ENCODE measurements around the gene EDA. TPM values are rescaled to one million over a fixed set of nuclear protein-coding genes. Genes with fewer than 3 reads are reported as not detected.

The EDA gene
- total and polyA plus RNA-seq, 5 donors = 10.0 to 26.1 (median 20.5) TPM

- Histone ChIP-seq H3K27ac (ENCODE audit: low read length) (peak overlapping the region; percentile 59), H3K4me1 (ENCODE audit: control insufficient read depth, insufficient read depth, low read length) (peaks cover 3% of the 10 kb centered on the region), H3K9me3 (ENCODE audit: control insufficient read depth, low read length) (no peaks in the 10 kb centered on the region), H3K4me3 (ENCODE audit: low read length) (peak overlapping the region; percentile 82), H3K27me3 (ENCODE audit: control insufficient read depth, insufficient read depth) (no peaks in the 10 kb centered on the region)
- DNase-seq (peak; percentile 29 to 74 (median 70)), ATAC-seq (peak; percentile 6 to 14)
- WGBS = 1% methylated on average over 51 of the region's 53 CpGs
- intact Hi-C loops (cut with DNase I) = loop anchor here in 2 of 4 donors (5.0 to 10.0 kb wide), 3 partner anchors 79 to 408 kb away; no protein-coding TSS in a partner anchor
These were observed 717 bp downstream of the EDA start for GRCh38 chrX:69616457-69617203.

DNA sequence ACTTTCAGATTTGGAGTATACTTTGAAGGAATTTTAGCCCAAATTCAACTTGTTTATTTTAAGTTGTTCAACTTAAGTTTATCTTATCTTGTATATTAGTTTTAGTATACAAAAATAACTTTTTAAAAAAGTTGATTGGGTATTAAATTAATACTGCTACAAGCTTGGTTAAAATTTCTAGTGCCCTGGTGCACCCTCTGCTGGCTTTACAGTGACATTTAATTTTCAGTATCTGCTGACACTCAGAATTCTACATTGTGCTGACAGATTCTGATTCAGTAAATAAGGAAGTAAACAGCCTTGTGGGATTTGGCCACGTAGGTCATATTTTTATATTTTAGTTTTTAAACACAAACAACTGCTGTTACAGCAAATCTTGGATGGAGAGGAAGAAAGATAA, 2.9 kb downstream of the EDA start:
- peaks cover 3% of the 10 kb centered on the region for H3K4me1 ChIP-seq (ENCODE audit: control insufficient read depth, insufficient read depth, low read length)
- intact Hi-C loops (cut with DNase I) = loop anchor here in 2 of 4 donors (5.0 to 10.0 kb wide), 3 partner anchors 82 to 406 kb away; no protein-coding TSS in a partner anchor
- H3K4me3 ChIP-seq (ENCODE audit: low read length) = no peak overlapping the region
- H3K27ac ChIP-seq (ENCODE audit: low read length) = no peak overlapping the region
- H3K27me3 ChIP-seq (ENCODE audit: control insufficient read depth, insufficient read depth) = no peaks in the 10 kb centered on the region
- no peaks in the 10 kb centered on the region for H3K9me3 ChIP-seq (ENCODE audit: control insufficient read depth, low read length)
- no peak for DNase-seq
- no peak for ATAC-seq
- WGBS = 0% methylated on average over 1 of the region's 1 CpG

GRCh38 chrX:69626129-69626528, 10.2 kb downstream of the EDA start:
- no peak for ATAC-seq
- 90% methylated on average over 1 of the region's 1 CpG for WGBS
- no peak overlapping the region for H3K4me3 ChIP-seq (ENCODE audit: low read length)
- no peak overlapping the region for H3K27ac ChIP-seq (ENCODE audit: low read length)
- DNase-seq = no peak
- no peaks in the 10 kb centered on the region for H3K27me3 ChIP-seq (ENCODE audit: control insufficient read depth, insufficient read depth)
- intact Hi-C loops (cut with DNase I) = no loop called here
- H3K9me3 ChIP-seq (ENCODE audit: control insufficient read depth, low read length) = no peaks in the 10 kb centered on the region
- no peaks in the 10 kb centered on the region for H3K4me1 ChIP-seq (ENCODE audit: control insufficient read depth, insufficient read depth, low read length)

DNA sequence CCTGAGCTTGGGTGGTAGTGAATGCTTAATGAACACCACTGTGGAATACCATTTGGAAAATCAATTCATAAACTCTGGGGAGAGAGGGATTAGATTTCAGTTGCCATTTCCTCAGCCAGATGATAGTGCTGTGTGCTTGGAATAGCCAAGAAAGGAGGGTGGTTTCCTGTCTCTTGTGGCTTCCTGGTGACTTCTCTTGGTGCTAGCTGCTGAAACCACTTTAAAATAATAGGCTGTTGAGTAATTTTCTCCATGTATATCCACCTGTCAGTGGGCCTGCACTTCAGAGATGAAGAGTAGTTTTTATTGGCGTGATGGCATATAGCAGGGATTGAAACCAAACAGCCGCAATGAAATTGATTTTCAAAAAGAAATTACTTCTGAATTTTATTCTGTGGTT, 11.8 kb downstream of the EDA start:
- H3K27me3 ChIP-seq (ENCODE audit: control insufficient read depth, insufficient read depth) = no peaks in the 10 kb centered on the region
- WGBS = 94% methylated on average over 2 of the region's 2 CpGs
- no peaks in the 10 kb centered on the region for H3K9me3 ChIP-seq (ENCODE audit: control insufficient read depth, low read length)
- no peak overlapping the region for H3K4me3 ChIP-seq (ENCODE audit: low read length)
- no peak for ATAC-seq
- no peak overlapping the region for H3K27ac ChIP-seq (ENCODE audit: low read length)
- intact Hi-C loops (cut with DNase I) = no loop called here
- DNase-seq = no peak
- no peaks in the 10 kb centered on the region for H3K4me1 ChIP-seq (ENCODE audit: control insufficient read depth, insufficient read depth, low read length)

DNA sequence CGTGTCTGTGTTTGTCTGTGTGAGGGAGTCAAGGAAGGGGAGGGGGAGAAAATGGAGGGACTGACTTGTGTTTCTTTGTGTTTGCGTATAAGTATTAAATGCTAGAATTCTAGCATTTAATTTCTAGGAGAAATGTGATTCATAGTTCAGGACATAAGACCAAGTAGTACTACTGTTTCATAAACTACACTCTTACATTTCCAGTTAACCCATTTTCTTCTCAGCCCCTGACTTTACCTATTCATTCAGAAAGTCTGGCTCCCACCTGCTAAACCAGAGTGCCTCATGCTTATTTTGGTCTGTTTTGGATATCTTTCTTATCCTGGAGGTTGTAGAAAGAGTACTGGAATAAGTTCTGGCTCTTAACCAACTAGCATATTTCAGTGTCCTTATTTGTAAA, 14.2 kb downstream of the EDA start:
- no peak for DNase-seq
- 90% methylated on average over 2 of the region's 2 CpGs for WGBS
- intact Hi-C loops (cut with DNase I) = no loop called here
- ATAC-seq = no peak
- Histone ChIP-seq H3K27ac (ENCODE audit: low read length) (no peak overlapping the region), H3K4me3 (ENCODE audit: low read length) (no peak overlapping the region), H3K4me1 (ENCODE audit: control insufficient read depth, insufficient read depth, low read length) (no peaks in the 10 kb centered on the region), H3K27me3 (ENCODE audit: control insufficient read depth, insufficient read depth) (no peaks in the 10 kb centered on the region), H3K9me3 (ENCODE audit: control insufficient read depth, low read length) (no peaks in the 10 kb centered on the region)

DNA sequence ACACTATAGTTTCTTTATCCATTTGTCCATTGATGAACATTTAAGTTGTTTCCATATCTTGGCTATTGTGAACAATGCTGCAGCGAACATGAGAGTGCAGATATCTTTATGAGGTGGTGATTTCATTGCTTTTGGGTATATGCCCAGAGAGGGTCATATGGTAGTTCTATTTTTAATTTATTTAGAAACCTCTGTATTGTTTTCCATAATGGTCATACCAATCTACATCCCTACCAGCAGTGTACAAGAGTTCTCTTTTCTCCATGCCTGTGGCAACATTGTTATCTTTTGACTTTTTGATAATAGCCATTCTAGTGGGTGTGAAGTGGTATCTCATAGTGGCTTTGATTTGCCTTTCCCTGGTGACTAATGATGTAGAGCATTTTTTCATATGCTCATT, 48.8 kb downstream of the EDA start:
- H3K4me3 ChIP-seq (ENCODE audit: low read length) = no peak overlapping the region
- 32% methylated on average over 1 of the region's 1 CpG for WGBS
- H3K27ac ChIP-seq (ENCODE audit: low read length) = no peak overlapping the region
- no peaks in the 10 kb centered on the region for H3K9me3 ChIP-seq (ENCODE audit: control insufficient read depth, low read length)
- ATAC-seq = peak in 1 of 2 donors; percentile 51
- no peaks in the 10 kb centered on the region for H3K4me1 ChIP-seq (ENCODE audit: control insufficient read depth, insufficient read depth, low read length)
- intact Hi-C loops (cut with DNase I) = no loop called here
- no peaks in the 10 kb centered on the region for H3K27me3 ChIP-seq (ENCODE audit: control insufficient read depth, insufficient read depth)
- DNase-seq = no peak

DNA sequence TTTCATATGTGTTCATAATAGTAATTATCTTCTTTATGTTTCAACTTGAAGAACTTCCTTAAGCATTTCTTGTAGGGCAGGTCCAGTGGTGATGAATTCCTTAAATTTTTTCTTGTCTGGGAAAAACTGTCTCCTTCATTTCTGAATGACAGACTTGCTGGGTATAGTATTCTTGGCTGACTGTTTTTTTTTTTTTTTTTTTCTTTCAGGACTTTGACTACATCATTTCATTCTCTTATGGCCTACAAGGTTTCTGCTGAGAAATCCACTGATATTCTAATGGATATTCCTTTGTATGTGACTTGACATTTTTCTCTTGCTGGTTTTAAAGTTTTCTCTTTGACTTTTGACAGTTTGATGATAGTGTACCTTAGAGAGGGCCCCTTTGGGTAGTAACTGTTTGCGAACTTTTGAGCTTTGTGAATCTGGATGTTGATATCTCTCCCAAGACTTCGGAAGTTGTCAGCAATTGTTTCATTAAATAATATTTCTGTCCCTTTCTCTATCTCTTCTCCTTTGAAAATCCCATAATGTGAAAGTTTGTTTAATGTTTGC, 54.2 kb downstream of the EDA start:
- WGBS = 0% methylated on average over 2 of the region's 2 CpGs
- no peak overlapping the region for H3K27ac ChIP-seq (ENCODE audit: low read length)
- H3K4me1 ChIP-seq (ENCODE audit: control insufficient read depth, insufficient read depth, low read length) = no peaks in the 10 kb centered on the region
- no peak for DNase-seq
- no peaks in the 10 kb centered on the region for H3K9me3 ChIP-seq (ENCODE audit: control insufficient read depth, low read length)
- intact Hi-C loops (cut with DNase I) = no loop called here
- ATAC-seq = no peak
- no peak overlapping the region for H3K4me3 ChIP-seq (ENCODE audit: low read length)
- no peaks in the 10 kb centered on the region for H3K27me3 ChIP-seq (ENCODE audit: control insufficient read depth, insufficient read depth)

- ATAC-seq (no peak), DNase-seq (no peak)
- H3K4me3 ChIP-seq (ENCODE audit: low read length) = no peak overlapping the region
- no peaks in the 10 kb centered on the region for H3K9me3 ChIP-seq (ENCODE audit: control insufficient read depth, low read length)
- H3K27ac ChIP-seq (ENCODE audit: low read length) = no peak overlapping the region
- H3K27me3 ChIP-seq (ENCODE audit: control insufficient read depth, insufficient read depth) = no peaks in the 10 kb centered on the region
- intact Hi-C loops (cut with DNase I) = no loop called here
- no peaks in the 10 kb centered on the region for H3K4me1 ChIP-seq (ENCODE audit: control insufficient read depth, insufficient read depth, low read length)
These were observed 59.0 kb downstream of the EDA start for GRCh38 chrX:69674891-69675290.

GRCh38 chrX:69705818-69706217, 89.9 kb downstream of the EDA start:
- 67% methylated on average over 2 of the region's 2 CpGs for WGBS
- intact Hi-C loops (cut with DNase I) = no loop called here
- Histone ChIP-seq H3K27ac (ENCODE audit: low read length) (no peak overlapping the region), H3K4me1 (ENCODE audit: control insufficient read depth, insufficient read depth, low read length) (no peaks in the 10 kb centered on the region), H3K9me3 (ENCODE audit: control insufficient read depth, low read length) (no peaks in the 10 kb centered on the region), H3K4me3 (ENCODE audit: low read length) (no peak overlapping the region), H3K27me3 (ENCODE audit: control insufficient read depth, insufficient read depth) (no peaks in the 10 kb centered on the region)
- DNase-seq = no peak
- no peak for ATAC-seq

DNA sequence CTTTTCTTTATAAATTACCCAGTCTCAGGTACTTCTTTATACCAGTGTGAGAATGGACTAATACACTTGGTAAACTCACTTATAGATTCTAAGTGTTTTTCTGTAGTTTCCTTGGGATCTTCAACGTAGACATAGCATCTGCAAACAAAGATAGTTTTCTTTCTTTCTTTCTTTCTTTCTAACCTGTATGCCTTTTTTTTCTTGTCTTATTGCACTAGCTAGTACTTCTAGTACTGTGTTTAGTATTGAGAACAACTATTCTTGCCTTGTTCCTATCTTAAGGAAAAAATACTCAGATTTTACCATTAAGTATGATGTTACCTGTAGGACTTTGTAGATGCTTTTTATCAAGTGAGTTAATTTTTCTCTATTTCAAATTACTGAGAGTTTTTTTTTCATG, 102.2 kb downstream of the EDA start:
- H3K9me3 ChIP-seq (ENCODE audit: control insufficient read depth, low read length) = no peaks in the 10 kb centered on the region

DNA sequence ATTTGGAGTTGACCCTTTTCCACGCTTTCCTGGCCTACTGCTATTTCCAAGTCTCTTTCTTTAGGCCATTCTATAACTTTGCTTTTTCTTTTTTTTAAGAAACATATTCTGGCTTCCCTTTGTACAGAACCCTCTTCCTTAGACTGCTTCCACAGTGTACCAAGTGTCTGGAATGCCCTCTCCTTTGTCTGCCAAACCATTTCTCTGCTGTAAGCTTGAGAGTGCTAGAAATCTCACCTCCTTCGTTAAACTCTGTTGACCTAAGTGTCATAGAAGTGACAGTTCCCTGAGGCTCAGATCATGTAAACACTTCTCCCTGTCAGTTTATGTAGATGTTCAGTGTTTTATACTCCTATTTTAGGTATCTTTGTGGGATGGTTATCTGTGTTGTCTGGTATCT, 108.4 kb downstream of the EDA start:
- no peaks in the 10 kb centered on the region for H3K4me1 ChIP-seq (ENCODE audit: control insufficient read depth, insufficient read depth, low read length)
- intact Hi-C loops (cut with DNase I) = no loop called here
- WGBS = 58% methylated on average over 2 of the region's 2 CpGs

More for the DNA sequence above, 102.2 kb downstream of the EDA start:
- no peaks in the 10 kb centered on the region for H3K4me1 ChIP-seq (ENCODE audit: control insufficient read depth, insufficient read depth, low read length)
- 82% methylated on average over 1 of the region's 1 CpG for WGBS
- intact Hi-C loops (cut with DNase I) = no loop called here
- DNase-seq = no peak
- no peak overlapping the region for H3K4me3 ChIP-seq (ENCODE audit: low read length)
- no peak for ATAC-seq
- no peaks in the 10 kb centered on the region for H3K27me3 ChIP-seq (ENCODE audit: control insufficient read depth, insufficient read depth)
- no peak overlapping the region for H3K27ac ChIP-seq (ENCODE audit: low read length)

More for the DNA sequence above, 108.4 kb downstream of the EDA start:
- DNase-seq = no peak
- no peaks in the 10 kb centered on the region for H3K27me3 ChIP-seq (ENCODE audit: control insufficient read depth, insufficient read depth)
- peak; percentile 54 to 76 for ATAC-seq
- no peak overlapping the region for H3K4me3 ChIP-seq (ENCODE audit: low read length)
- H3K9me3 ChIP-seq (ENCODE audit: control insufficient read depth, low read length) = no peaks in the 10 kb centered on the region
- no peak overlapping the region for H3K27ac ChIP-seq (ENCODE audit: low read length)
